ENCODE data around the gene VAV2.

Gene VAV2

GRCh38 chr9:133837627-133838597 is 154.2 kb downstream of the VAV2 start:
- no peak for ATAC-seq
- TF ChIP-seq ARNTL (CRISPR knock-in tag; IDR thresholded peaks at IDR 0.05; ENCODE audit: borderline replicate concordance, low read depth): no peak
- TF ChIP-seq ZNF70 (CRISPR knock-in tag; IDR thresholded peaks at IDR 0.05): no peak
- TF ChIP-seq OSR1 (CRISPR knock-in tag; IDR thresholded peaks at IDR 0.05): no peak
- no peak for TF ChIP-seq BACH2 (CRISPR knock-in tag; IDR thresholded peaks at IDR 0.05; ENCODE audit: borderline replicate concordance)
- TF ChIP-seq SNAI2 (CRISPR knock-in tag; IDR thresholded peaks at IDR 0.05): no peak
- TF ChIP-seq PATZ1 (CRISPR knock-in tag; IDR thresholded peaks at IDR 0.05; ENCODE audit: borderline replicate concordance): no peak
- TF ChIP-seq GLIS3 (CRISPR knock-in tag; IDR thresholded peaks at IDR 0.05): no peak
- TF ChIP-seq TSHZ2 (CRISPR knock-in tag; IDR thresholded peaks at IDR 0.05): no peak
- TF ChIP-seq RARB (CRISPR knock-in tag; IDR thresholded peaks at IDR 0.05): no peak
- TF ChIP-seq TOX (CRISPR knock-in tag; IDR thresholded peaks at IDR 0.05; ENCODE audit: borderline replicate concordance): no peak
- no peak for TF ChIP-seq POU6F1 (CRISPR knock-in tag; IDR thresholded peaks at IDR 0.05; ENCODE audit: borderline replicate concordance, low read depth)
- no peak for TF ChIP-seq ZNF8 (CRISPR knock-in tag; IDR thresholded peaks at IDR 0.05)

- ATAC-seq: no peak
These were observed 155.3 kb downstream of the VAV2 start for GRCh38 chr9:133836818-133837217.

GRCh38 chr9:133836001-133836758 is 155.9 kb downstream of the VAV2 start:
- no peak for ATAC-seq
- TF ChIP-seq PPARA (CRISPR knock-in tag; IDR thresholded peaks at IDR 0.05; ENCODE audit: borderline replicate concordance) (no peak), ZNF70 (CRISPR knock-in tag; IDR thresholded peaks at IDR 0.05) (no peak), GLIS3 (CRISPR knock-in tag; IDR thresholded peaks at IDR 0.05) (no peak), ZNF8 (CRISPR knock-in tag; IDR thresholded peaks at IDR 0.05) (no peak), TSHZ2 (CRISPR knock-in tag; IDR thresholded peaks at IDR 0.05) (no peak), BACH2 (CRISPR knock-in tag; IDR thresholded peaks at IDR 0.05; ENCODE audit: borderline replicate concordance) (no peak), OSR1 (CRISPR knock-in tag; IDR thresholded peaks at IDR 0.05) (no peak), CREB5 (CRISPR knock-in tag; IDR thresholded peaks at IDR 0.05; ENCODE audit: low read depth) (no peak), PATZ1 (CRISPR knock-in tag; IDR thresholded peaks at IDR 0.05; ENCODE audit: borderline replicate concordance) (no peak), RARB (CRISPR knock-in tag; IDR thresholded peaks at IDR 0.05) (no peak), ZFP30 (CRISPR knock-in tag; IDR thresholded peaks at IDR 0.05) (no peak), ZFP3 (CRISPR knock-in tag; IDR thresholded peaks at IDR 0.05) (no peak), ARNTL (CRISPR knock-in tag; IDR thresholded peaks at IDR 0.05; ENCODE audit: borderline replicate concordance, low read depth) (no peak), SNAI2 (CRISPR knock-in tag; IDR thresholded peaks at IDR 0.05) (no peak), TOX (CRISPR knock-in tag; IDR thresholded peaks at IDR 0.05; ENCODE audit: borderline replicate concordance) (no peak), ESRRG (CRISPR knock-in tag; IDR thresholded peaks at IDR 0.05) (no peak), POU6F1 (CRISPR knock-in tag; IDR thresholded peaks at IDR 0.05; ENCODE audit: borderline replicate concordance, low read depth) (no peak)

More at GRCh38 chr9:133836818-133837217, 155.3 kb downstream of the VAV2 start:
- TF ChIP-seq GLIS3 (CRISPR knock-in tag; IDR thresholded peaks at IDR 0.05) (no peak), ESRRG (CRISPR knock-in tag; IDR thresholded peaks at IDR 0.05) (no peak), OSR1 (CRISPR knock-in tag; IDR thresholded peaks at IDR 0.05) (no peak), ARNTL (CRISPR knock-in tag; IDR thresholded peaks at IDR 0.05; ENCODE audit: borderline replicate concordance, low read depth) (no peak)
